A673 (cell line): ENCODE results near the gene CCDC92.

ENCODE experiments used
- CTCF ChIP-seq: fragments of 300-800, 200-600 bp; sonication (generic); conservative IDR thresholded peaks from 2 replicates; pipeline ENCODE4 v1.5.1; 2017; ENCODE audit warnings: low read depth, mild to moderate bottlenecking, antibody characterized with exemption, low read length, moderate library complexity, mixed read lengths
- EZH2 ChIP-seq: fragments of 200-600 bp; sonication (generic); IDR thresholded peaks from 2 replicates; pipeline ENCODE4 v1.6.1; 2017; ENCODE audit warnings: borderline replicate concordance, low read depth, mild to moderate bottlenecking, mixed read lengths, antibody characterized with exemption, low read length; ENCODE audit not compliant: poor library complexity, severe bottlenecking

DNA sequence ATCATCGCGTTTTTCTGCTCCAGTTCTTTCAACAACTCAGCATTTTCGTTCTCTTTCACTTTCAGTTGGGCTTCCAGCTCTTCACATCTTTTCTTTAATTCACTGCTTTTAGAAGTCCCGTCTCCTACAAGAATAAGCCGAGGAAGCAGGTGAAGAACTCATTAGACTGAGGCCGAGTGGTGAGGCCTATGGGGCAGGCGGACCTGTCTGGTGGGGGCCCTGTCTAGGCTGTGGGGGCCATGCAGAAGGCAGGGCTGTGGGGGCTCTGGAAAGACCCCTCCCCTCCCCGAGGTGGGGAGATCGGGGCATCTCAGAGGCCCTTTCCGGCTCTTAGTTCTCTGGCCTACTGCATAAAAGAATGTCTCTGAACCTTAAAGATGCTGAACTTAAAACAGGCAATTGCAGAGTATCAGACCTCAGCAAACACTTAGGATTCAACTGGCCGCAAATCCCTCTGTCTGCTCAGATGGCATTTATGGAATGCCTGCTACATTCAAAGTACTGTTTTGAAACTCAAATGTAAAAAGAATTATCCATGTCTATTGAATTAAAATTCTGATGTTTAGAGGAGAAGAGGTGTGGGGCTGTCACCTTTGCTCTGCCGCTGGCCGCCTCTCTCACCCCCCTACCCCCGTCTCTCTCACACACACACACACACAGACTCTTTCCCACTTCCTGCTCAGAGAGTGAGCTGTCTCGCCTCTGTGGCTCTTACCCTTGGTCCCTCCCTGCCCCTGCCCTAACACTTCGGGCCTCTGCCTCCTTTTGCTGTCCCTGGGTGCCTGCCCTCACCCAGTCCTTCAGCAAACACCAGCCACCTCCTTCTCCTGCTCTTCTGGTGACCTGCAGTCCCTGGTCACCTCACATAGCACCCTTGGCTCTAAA lies 34.7 kb downstream of the CCDC92 start:
- TF ChIP-seq CTCF, result no peak
- no peak for TF ChIP-seq EZH2
